Fibroblast of the aortic adventitia (primary cell): ENCODE data around the gene ROPN1. TPM values are rescaled to one million over a fixed set of nuclear protein-coding genes. Genes with fewer than 3 reads are reported as not detected.
A peak's percentile ranks its signal among the peaks of the same experiment; 100 is the strongest.
"Not testable (repeated sequence)": the region's sequence is repeated elsewhere in the genome, so short reads cannot be mapped to it uniquely, and the experiment has no call there.

Source experiments
- DNase-seq: peaks from one replicate; pipeline ENCODE4 v3.0.0-alpha.2; 2010; ENCODE audit warnings: low read depth
- H3K4me3 ChIP-seq: 2 replicates; pipeline ENCODE4 v1.5.1; 2011; ENCODE audit warnings: low read depth, mild to moderate bottlenecking, control low read depth, low read length, moderate library complexity
- total RNA-seq: library from RNA; depleted of rRNA; stranded (reverse); fragments of >200 nt; gene quantifications from 2 replicates; pipeline ENCODE4 v1.2.3, GENCODE V29; 2012; ENCODE audit warnings: low replicate concordance
- TF ChIP-seq, protein P1 (sequence below): IDR thresholded peaks from 2 replicates; pipeline ENCODE4 v1.5.1; 2011; ENCODE audit warnings: mild to moderate bottlenecking, low read length, control low read depth, inconsistent platforms; ENCODE audit not compliant: insufficient read depth

Gene ROPN1
- total RNA-seq, 1 donor: not detected

DNA sequence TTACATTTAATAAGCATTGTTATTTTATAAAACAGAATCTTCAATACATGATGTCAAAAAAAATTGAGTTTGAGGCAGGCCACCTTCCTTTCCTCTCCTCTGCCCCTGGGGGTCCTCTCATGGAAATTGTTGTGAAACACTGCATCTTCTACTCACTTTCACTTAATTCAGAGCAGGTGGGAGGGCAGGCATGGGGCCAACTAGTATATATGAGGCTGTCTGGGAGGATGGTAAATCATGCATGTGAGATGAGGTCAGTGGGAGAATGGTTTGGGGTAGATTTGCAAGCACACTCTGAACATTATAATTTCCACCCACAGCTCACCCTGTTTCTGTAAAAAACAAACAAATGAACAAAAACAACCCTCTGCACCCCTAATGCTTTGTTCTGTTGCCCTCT, 20.5 kb downstream of the ROPN1 start:
- H3K4me3 ChIP-seq: no peak overlapping the region
- TF ChIP-seq, protein P1, sequence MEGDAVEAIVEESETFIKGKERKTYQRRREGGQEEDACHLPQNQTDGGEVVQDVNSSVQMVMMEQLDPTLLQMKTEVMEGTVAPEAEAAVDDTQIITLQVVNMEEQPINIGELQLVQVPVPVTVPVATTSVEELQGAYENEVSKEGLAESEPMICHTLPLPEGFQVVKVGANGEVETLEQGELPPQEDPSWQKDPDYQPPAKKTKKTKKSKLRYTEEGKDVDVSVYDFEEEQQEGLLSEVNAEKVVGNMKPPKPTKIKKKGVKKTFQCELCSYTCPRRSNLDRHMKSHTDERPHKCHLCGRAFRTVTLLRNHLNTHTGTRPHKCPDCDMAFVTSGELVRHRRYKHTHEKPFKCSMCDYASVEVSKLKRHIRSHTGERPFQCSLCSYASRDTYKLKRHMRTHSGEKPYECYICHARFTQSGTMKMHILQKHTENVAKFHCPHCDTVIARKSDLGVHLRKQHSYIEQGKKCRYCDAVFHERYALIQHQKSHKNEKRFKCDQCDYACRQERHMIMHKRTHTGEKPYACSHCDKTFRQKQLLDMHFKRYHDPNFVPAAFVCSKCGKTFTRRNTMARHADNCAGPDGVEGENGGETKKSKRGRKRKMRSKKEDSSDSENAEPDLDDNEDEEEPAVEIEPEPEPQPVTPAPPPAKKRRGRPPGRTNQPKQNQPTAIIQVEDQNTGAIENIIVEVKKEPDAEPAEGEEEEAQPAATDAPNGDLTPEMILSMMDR: no peak
- DNase-seq: no peak

DNA sequence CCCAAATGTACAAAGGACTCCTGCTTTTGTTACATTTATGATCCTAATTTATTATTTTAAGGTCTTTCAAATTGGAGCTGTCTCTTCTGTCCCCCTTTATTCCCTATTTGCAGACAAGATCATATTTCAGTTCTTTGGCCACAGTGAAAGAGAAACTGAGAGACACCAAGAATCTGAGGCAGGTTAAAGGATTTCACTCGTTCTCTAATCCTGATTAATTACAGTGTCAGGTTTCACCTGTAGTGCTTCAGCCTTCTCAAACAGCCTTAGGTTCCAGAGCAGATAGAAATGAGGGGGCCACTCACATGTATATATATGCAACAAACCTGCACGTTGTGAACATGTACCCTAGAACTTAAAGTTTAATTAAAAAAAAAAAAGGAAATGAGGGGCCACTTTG, 24.7 kb downstream of the ROPN1 start:
- DNase-seq, H3K4me3 ChIP-seq: not testable (repeated sequence)

DNA sequence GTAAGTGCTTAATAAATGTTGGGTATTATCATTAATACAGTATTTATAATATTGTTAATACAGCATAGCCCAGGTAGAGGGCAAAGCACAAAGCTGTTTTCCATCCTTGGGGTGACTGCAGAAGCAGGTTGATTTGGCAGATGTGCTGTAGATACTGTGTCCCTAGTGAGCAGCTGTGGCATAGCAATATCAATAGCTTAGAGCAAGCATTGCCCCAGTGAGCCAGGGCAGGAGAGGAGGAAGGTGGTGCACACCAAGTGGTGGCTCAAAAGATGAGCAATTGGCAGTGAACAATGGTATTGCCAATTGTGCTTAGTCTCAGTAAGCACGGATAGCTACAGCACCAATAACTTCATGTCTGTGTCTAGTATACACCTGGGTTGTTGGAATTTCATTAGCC, 25.1 kb downstream of the ROPN1 start:
- not testable (repeated sequence) for DNase-seq

DNA sequence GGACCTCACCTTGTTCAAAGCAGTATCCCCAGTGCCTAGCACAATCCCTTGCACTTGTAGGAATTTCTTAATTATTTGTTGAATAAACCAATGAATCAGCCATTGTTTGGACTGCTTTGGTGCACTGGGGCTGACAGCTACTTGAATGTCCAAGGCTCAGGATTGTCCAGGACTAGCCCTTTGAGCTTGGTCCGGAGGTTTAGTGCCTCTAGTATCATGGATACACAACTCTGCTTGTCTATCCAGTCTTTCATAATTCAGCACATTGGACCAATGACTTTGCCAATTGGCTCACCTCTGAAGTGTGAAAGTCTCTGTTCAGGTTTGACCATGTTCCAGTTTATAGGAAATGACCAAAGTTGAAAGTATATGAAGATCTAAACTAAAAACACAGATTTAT, 27.1 kb downstream of the ROPN1 start:
- not testable (repeated sequence) for H3K4me3 ChIP-seq, DNase-seq

More for the DNA sequence above, 25.1 kb downstream of the ROPN1 start:
- not testable (repeated sequence) for H3K4me3 ChIP-seq

DNA sequence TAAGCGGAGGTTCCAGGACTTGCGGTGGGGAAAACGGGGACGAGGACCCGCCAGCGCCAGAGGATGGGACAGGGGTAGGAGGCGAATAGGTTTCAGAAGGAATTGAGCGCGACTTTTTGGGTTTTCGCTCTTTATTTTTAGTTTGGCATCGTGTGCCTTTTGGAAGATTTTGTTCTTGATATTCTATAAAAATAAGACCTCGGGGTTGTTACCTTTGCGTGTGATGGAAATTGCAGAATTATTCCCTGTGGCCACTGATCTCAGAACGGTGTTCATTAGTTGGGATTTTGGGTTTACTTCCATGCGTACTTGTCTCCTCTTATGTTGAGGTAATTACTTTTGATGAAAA, 30.4 kb downstream of the ROPN1 start:
- peak overlapping the region; percentile 87 for H3K4me3 ChIP-seq
- TF ChIP-seq, protein P1: no peak
- DNase-seq: no peak

DNA sequence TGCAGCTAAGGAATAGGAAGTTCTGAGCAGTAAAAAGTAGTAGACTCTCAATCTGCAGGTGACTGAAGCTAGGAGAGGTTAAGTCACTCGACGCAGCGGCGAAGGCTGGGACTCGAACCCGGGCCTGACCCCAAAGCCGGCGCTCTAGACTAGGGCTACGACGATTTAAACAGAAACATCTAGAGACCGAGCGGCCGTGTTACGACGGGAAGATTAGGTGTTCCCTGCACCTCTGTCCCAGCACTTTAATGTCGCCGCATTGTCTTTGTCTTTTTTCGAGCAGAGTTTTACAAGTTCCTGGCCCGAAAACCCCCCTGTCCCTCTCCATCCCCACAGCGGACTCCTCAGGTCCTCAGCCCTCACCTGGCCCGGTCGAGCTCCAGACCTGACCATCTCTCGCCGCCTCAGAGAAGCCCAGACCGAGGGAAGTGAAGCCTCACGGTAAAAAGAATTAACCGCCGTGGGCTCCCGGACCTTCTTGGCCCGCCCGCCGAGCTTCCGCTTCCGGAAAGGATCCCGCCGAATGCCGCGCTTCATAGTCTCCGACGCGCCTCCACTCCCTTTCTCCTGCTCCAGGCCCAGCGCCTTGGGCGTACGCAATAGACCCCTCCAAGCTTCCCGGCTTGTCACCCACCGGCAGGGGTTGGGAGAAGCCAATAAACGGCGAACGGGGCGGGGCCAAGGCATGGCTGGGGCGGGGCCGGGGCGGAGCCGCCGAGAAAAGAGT, 31.0 kb downstream of the ROPN1 start, which contains the start of gene CCDC14:
Gene CCDC14 (minus strand): TSS at position 449 of the 727 bp plus-strand sequence. CDS start 56 bp downstream, at position 393.
- TF ChIP-seq, protein P1: no peak
- H3K4me3 ChIP-seq: peak within 1 kb of the TSS; percentile 87
- DNase-seq: peak; percentile 93

DNA sequence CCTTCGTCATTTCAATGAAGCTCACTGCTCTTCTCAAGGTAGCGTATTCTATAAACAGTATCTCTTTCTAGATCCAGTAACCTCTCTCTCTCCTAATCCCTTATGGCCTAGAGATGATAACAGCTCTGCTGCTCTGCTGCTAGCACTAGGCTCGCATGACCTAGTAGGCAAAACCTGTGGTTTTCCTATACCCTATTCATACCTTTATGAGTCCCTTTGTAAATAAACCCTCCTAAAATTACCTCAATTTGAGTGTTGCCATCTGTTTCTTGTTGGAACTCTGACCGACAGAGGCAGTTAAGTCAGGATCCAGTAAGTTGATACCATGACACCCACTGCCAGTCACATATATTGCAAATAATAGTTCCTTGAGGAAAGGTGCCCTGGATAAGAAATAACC, 38.2 kb downstream of the ROPN1 start:
- TF ChIP-seq, protein P1: no peak
- DNase-seq: no peak
- H3K4me3 ChIP-seq: no peak overlapping the region

DNA sequence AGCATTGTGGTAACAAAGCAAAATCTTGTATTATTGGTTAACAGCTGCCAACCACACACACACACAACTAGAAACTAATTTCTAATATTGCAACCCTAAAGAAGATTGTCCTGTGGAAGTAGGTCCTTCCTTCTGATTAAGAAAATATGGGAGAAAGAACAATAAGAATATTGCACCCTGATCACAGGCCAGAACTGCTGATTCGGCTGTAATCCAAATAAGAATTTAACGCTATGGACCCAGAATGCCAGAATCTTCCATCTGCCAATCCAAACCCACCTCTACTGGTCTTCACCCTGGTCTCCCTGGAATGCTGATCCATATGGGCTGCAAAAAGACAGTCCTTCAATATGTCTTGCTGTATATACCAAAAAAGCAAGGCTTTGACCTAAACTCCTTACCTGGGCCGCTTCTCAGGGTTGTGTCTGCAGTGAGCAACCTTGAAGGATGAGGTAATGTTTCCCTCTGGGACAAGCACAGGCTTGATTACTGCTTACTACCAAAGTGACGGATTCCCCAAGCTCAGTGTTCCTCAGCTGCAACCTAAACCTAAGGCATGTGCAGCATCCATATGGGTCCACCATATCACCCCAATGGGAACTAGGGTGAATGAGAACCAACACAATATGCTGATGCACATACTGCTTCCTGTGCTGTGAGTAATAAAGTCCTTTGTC, 38.9 kb downstream of the ROPN1 start:
- H3K4me3 ChIP-seq: no peak overlapping the region
- TF ChIP-seq, protein P1: no peak
- no peak for DNase-seq
